HL-60/S4 treated with phorbol 12-myristate 13-acetate at 8.2 ng/mL for 4 days and 3 days (cell line): ENCODE results near the gene CDC45.
"Not testable (repeated sequence)": the region's sequence is repeated elsewhere in the genome, so short reads cannot be mapped to it uniquely, and the experiment has no call there.

Source experiments
- in situ Hi-C: fragments of 300-500 bp; cut with MboI; formaldehyde crosslinking; loops from 2 replicates; pipeline ENCODE4 v1.15.0; 2022; ENCODE audit warnings: low sequenced_read_pairs

Gene CDC45

GRCh38 chr22:19525666-19526065, 45.9 kb downstream of the CDC45 start:
- in situ Hi-C loops: no loop called here

- in situ Hi-C loops: no loop called here
Measured at GRCh38 chr22:19526076-19526701, 46.5 kb downstream of the CDC45 start.

- in situ Hi-C loops: no loop called here
Measured at GRCh38 chr22:19526702-19527111, 47.0 kb downstream of the CDC45 start.

- in situ Hi-C loops: no loop called here
Measured at GRCh38 chr22:19527321-19527721, 47.6 kb downstream of the CDC45 start.

GRCh38 chr22:19527861-19528417, 48.2 kb downstream of the CDC45 start:
- in situ Hi-C loops: no loop called here

- in situ Hi-C loops: no loop called here
Measured at GRCh38 chr22:19529811-19530210, 50.1 kb downstream of the CDC45 start.

- in situ Hi-C loops: no loop called here
Measured at GRCh38 chr22:19530751-19531150, 51.0 kb downstream of the CDC45 start.

GRCh38 chr22:19531327-19531726, 51.6 kb downstream of the CDC45 start:
- in situ Hi-C loops: not testable (repeated sequence)

GRCh38 chr22:19533049-19533626, 53.4 kb downstream of the CDC45 start:
- in situ Hi-C loops: no loop called here

GRCh38 chr22:19533857-19534256, 54.1 kb downstream of the CDC45 start:
- in situ Hi-C loops: no loop called here

- in situ Hi-C loops: no loop called here
Measured at GRCh38 chr22:19535001-19535400, 55.3 kb downstream of the CDC45 start.

- in situ Hi-C loops: no loop called here
Measured at GRCh38 chr22:19536564-19536963, 56.8 kb downstream of the CDC45 start.

GRCh38 chr22:19537941-19538488, 58.3 kb downstream of the CDC45 start:
- in situ Hi-C loops: no loop called here

- in situ Hi-C loops: no loop called here
Measured at GRCh38 chr22:19540394-19540793, 60.7 kb downstream of the CDC45 start.

- in situ Hi-C loops: no loop called here
Measured at GRCh38 chr22:19543970-19544708, 64.4 kb downstream of the CDC45 start.

- in situ Hi-C loops: no loop called here
Measured at GRCh38 chr22:19545935-19546207, 66.2 kb downstream of the CDC45 start.

- in situ Hi-C loops: no loop called here
Measured at GRCh38 chr22:19546680-19547079, 67.0 kb downstream of the CDC45 start.

- in situ Hi-C loops: no loop called here
Measured at GRCh38 chr22:19547620-19548019, 67.9 kb downstream of the CDC45 start.

GRCh38 chr22:19548427-19548826, 68.7 kb downstream of the CDC45 start:
- in situ Hi-C loops: not testable (repeated sequence)

GRCh38 chr22:19548964-19549363, 69.2 kb downstream of the CDC45 start:
- in situ Hi-C loops: no loop called here

- in situ Hi-C loops: no loop called here
Measured at GRCh38 chr22:19549428-19549827, 69.7 kb downstream of the CDC45 start.

GRCh38 chr22:19550382-19550781, 70.7 kb downstream of the CDC45 start:
- in situ Hi-C loops: no loop called here
